IPS-18c (cell line): Measurements from ENCODE around the gene MIGA2.

Experiments
- H3K4me3 ChIP-seq: 2 replicates; pipeline ENCODE4 v1.7.0; 2013; ENCODE audit warnings: low read depth, mild to moderate bottlenecking, low read length, moderate library complexity; ENCODE audit not compliant: insufficient read depth
- H3K9me3 ChIP-seq: one replicate; pipeline ENCODE4 v1.6.1; 2013; ENCODE audit warnings: mild to moderate bottlenecking, low read length, moderate library complexity; ENCODE audit not compliant: control insufficient read depth, insufficient read depth

Gene MIGA2

DNA sequence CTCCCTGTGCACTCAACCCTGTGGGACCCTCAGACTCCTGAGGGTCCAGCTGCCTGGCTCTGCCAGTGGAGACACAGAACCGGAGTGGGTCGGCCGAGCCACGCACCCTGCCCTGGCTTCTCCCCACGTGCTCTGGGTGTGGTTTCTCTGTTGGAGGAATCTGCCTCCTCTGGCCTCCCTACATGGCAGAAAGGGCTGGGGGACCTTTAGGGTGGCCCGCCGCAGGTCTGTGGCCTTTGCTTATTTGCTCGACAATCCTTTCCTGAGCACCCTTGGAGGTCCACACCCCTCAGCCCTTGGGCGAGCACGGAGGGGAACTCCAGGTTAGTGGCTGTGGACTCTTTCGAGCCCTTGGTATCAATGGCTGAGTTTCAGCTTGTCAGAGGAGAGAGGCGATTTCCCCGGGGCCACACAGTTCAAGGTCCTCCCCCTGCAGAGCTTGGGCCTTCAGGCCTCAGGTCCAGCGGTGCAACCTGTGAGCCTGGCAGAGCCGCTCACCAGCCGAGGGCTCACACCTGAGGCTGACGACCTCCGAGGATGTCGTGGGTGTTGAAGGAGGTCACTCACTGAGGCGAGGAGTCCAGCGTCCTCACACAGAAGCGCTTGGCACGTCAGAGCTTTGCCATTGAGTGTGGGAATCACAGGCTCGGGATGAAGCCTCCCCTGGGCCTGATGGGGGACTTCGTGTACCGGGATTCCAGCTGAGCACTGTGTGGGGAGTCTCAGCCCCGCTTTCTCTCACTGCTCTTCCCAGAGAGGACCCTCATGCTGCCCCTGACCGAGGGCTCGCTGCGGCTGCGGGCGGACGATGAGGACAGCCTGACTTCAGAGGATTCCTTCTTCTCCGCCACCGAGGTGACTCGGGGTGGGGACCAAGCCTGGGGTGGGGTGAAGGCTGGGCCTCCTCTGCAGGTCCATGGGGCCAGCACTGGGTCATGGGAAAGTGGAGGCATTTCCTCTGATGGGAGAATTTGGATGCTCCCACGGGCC lies 23.7 kb downstream of the MIGA2 start:
- Histone ChIP-seq H3K9me3 (no peaks in the 10 kb centered on the region), H3K4me3 (no peak overlapping the region)

DNA sequence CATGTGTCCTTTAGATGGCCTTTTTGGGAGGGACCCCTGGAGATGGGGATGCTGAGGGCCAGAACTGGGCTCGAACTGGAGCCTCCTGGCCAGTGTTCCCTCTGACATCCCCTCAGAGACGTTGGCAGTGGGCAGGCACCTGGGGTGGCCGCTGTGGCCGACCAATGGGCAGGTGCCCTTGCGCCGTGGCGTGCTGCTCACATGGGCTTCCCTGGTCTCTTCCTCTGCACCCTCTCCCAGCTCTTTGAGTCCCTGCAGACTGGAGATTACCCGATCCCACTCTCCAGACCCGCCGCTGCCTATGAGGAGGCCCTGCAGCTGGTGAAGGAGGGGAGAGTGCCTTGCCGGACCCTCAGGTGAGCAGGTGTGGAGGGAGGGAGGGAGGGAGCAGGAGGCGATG lies 24.6 kb downstream of the MIGA2 start:
- no peaks in the 10 kb centered on the region for H3K9me3 ChIP-seq

GRCh38 chr9:129063061-129063460 lies 26.6 kb downstream of the MIGA2 start:
- Histone ChIP-seq H3K4me3 (no peak overlapping the region), H3K9me3 (no peaks in the 10 kb centered on the region)

More for the DNA sequence above, 24.6 kb downstream of the MIGA2 start:
- H3K4me3 ChIP-seq: no peak overlapping the region

DNA sequence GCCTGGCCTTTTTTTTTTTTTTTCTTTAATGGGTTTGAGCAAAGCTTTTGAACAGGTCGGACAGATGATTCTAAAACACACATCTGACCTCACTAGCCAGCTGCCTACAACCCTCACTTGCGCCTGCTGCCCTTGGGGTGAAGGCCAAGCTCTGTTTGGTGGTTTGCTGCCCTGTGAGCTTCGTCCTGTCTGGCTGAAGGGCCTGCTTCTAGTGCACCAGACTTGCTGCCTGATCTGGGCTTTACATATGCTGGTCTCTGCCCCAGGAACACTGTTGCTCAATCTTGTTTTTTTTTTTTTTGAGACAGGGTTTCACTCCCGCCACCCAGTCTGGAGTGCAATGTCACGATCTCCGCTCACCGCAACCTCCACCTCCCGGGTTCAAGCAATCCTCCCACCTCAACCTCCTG lies 28.1 kb downstream of the MIGA2 start:
- H3K4me3 ChIP-seq: no peak overlapping the region
- no peaks in the 10 kb centered on the region for H3K9me3 ChIP-seq

DNA sequence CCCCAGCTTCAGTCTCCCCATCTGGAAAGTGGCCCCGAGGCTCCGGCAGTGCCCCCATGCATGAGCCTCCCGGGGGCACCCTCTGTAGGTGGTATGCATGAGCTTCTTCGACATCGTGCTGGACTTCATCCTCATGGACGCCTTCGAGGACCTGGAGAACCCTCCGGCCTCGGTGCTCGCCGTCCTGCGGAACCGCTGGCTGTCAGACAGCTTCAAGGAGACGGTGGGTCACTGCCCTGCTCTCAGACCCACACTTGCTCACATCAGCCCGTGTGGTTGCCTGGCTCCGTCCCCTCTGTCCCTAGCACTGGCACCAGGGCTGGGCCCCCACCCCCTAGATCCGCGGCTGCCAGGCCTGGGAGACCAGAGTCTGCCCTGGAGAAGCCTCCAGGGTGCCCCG lies 31.7 kb downstream of the MIGA2 start:
- no peak overlapping the region for H3K4me3 ChIP-seq
- no peaks in the 10 kb centered on the region for H3K9me3 ChIP-seq

- Histone ChIP-seq H3K4me3 (no peak overlapping the region), H3K9me3 (no peaks in the 10 kb centered on the region)
Measured at GRCh38 chr9:129068990-129069861, 32.8 kb downstream of the MIGA2 start.

GRCh38 chr9:129069862-129070641 lies 33.6 kb downstream of the MIGA2 start:
- no peak overlapping the region for H3K4me3 ChIP-seq
- H3K9me3 ChIP-seq: no peaks in the 10 kb centered on the region

- no peaks in the 10 kb centered on the region for H3K9me3 ChIP-seq
- H3K4me3 ChIP-seq: peak overlapping the region; percentile 9; the same call in 1 of the 2 replicates
Measured at GRCh38 chr9:129070696-129071525, 34.5 kb downstream of the MIGA2 start.

DNA sequence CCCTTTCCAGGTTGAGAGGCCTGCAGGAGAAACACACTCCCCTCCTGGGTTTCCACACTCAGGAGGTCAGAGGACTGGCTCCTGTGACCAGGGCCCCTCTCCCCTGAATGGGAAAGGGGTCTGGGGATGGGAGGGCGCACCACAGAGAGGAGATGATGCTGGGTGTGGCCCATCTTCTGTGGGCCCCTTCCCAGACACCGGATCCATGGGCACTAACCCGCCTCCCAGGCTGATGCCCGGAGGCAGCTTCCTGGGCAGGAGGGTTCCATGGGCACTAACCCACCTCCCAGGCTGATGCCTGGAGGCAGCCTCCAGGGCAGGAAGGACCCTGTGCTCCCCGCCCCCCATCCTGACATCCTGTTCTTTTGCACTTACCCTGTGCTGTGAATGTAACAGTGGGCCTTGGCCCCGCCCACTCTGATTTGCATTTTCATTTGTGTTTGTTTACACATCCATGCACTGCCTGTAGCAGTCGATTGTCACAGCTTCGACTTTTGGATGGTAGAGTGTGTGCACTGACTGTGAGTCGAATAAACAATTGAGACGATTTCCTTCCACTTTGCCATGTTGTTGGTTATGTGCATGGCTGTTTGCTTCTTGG lies 35.2 kb downstream of the MIGA2 start:
- H3K4me3 ChIP-seq: no peak overlapping the region; the same call in 1 of the 2 replicates
- no peaks in the 10 kb centered on the region for H3K9me3 ChIP-seq

DNA sequence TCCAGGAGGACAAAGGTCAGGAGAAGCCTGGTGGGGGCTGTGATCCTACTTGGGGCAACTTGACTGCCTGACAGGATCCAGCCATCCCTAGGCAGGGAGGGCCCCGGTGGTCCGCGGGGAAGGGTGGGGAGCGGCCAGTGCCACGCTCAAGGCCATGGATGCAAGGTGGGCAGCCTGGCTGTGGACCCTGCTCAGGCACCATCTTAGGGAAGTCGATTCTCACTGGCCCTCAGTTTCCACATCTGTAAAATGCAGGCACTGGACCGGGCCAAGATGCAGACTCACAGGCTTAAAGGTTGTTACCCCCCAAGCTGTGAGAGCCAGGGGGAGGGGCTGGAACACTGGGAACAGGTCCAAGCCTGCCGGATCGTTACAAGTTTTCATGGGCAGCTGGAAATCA lies 35.7 kb downstream of the MIGA2 start:
- no peak overlapping the region for H3K4me3 ChIP-seq

GRCh38 chr9:129073404-129073803 lies 37.0 kb downstream of the MIGA2 start:
- no peak overlapping the region for H3K4me3 ChIP-seq
- no peaks in the 10 kb centered on the region for H3K9me3 ChIP-seq

More for the DNA sequence above, 35.7 kb downstream of the MIGA2 start:
- no peaks in the 10 kb centered on the region for H3K9me3 ChIP-seq

- H3K4me3 ChIP-seq: no peak overlapping the region
Measured at GRCh38 chr9:129074106-129074505, 37.7 kb downstream of the MIGA2 start.

GRCh38 chr9:129075996-129076639 lies 39.7 kb downstream of the MIGA2 start:
- no peak overlapping the region for H3K4me3 ChIP-seq

More at GRCh38 chr9:129074106-129074505, 37.7 kb downstream of the MIGA2 start:
- no peaks in the 10 kb centered on the region for H3K9me3 ChIP-seq

DNA sequence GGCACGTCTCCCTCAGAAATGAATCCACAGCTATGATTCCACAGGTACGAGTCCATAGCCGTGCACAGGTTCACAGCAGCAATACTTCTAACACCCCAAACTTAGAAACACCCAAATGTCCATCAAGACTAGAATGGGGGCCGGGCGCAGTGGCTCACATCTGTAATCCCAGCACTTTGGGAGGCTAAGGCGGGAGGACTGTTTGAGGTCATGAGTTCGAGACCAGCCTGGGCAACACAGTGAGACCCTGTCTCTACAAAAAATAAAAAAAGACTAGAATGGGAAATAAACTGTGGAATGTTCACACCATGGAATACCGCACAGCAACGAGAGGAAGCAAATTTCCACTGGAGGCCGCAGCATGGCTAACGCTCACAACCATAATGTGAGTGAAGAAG lies 40.2 kb downstream of the MIGA2 start:
- Histone ChIP-seq H3K4me3 (no peak overlapping the region), H3K9me3 (no peaks in the 10 kb centered on the region)

More at GRCh38 chr9:129075996-129076639, 39.7 kb downstream of the MIGA2 start:
- H3K9me3 ChIP-seq: no peaks in the 10 kb centered on the region

GRCh38 chr9:129077236-129077635 lies 40.8 kb downstream of the MIGA2 start:
- Histone ChIP-seq H3K4me3 (no peak overlapping the region), H3K9me3 (no peaks in the 10 kb centered on the region)
